PC-3 (cell line): ENCODE results near the gene CEBPA. TPM values are rescaled to one million over a fixed set of nuclear protein-coding genes. Genes with fewer than 3 reads are reported as not detected.
A peak's percentile ranks its signal among the peaks of the same experiment; 100 is the strongest.

ENCODE experiments used
- ATAC-seq: fragments of 200-7000 bp; cut with Tn5 transposase; 2 replicates; pipeline ENCODE4 v1.9.1; 2020; ENCODE audit warnings: mild to moderate bottlenecking, moderate library complexity
- BruUV-seq: library from RNA; stranded (reverse); fragments of 400-500 nt; replicated peaks from 2 replicates; lab custom pipeline; 2021; lab: Mats Ljungman, UMichigan
- CTCF ChIA-PET: fragments of 300-600 bp; sonication (Branson Sonifier 250); formaldehyde crosslinking; loops from one replicate; lab custom pipeline; 2022; ENCODE audit warnings: antibody characterized with exemption; lab: Charles Lee
- POLR2A ChIA-PET: fragments of 300-600 bp; sonication (Branson Sonifier 250); formaldehyde crosslinking; loops from one replicate; lab custom pipeline; 2022; ENCODE audit warnings: antibody characterized with exemption; ENCODE audit not compliant: unreplicated experiment; lab: Charles Lee
- DNase-seq: peaks from one replicate; pipeline ENCODE4 v3.0.0-alpha.2; 2015
- H2AFZ ChIP-seq: fragments of 300-600 bp; sonication (generic); 2 replicates; pipeline ENCODE4 v1.6.0; 2016; ENCODE audit warnings: antibody characterized with exemption, low read length
- H3F3A ChIP-seq: fragments of 300-600 bp; sonication (generic); one replicate; pipeline ENCODE4 v1.6.0; 2017; ENCODE audit warnings: antibody characterized with exemption, low read length, control low read depth, mild to moderate bottlenecking; ENCODE audit not compliant: unreplicated experiment
- H3K27ac ChIP-seq: fragments of 300-600 bp; sonication (generic); 2 replicates; pipeline ENCODE4 v1.5.1; 2016; ENCODE audit warnings: mild to moderate bottlenecking, low read length
- H3K27me3 ChIP-seq: fragments of 300-600 bp; sonication (generic); 2 replicates; pipeline ENCODE4 v1.6.1; 2016; ENCODE audit warnings: low read length, mixed read lengths
- H3K36me3 ChIP-seq: fragments of 300-600 bp; sonication (generic); 2 replicates; pipeline ENCODE4 v1.6.1; 2016; ENCODE audit warnings: low read depth, mixed run types, low read length, mixed read lengths
- H3K4me1 ChIP-seq: fragments of 300-600 bp; sonication (generic); 2 replicates; pipeline ENCODE4 v1.5.1; 2016; ENCODE audit warnings: low read length; ENCODE audit not compliant: insufficient read depth
- H3K4me2 ChIP-seq: fragments of 300-600 bp; sonication (generic); 2 replicates; pipeline ENCODE4 v1.6.0; 2016; ENCODE audit warnings: low read length
- H3K4me3 ChIP-seq: fragments of 300-600 bp; sonication (generic); 2 replicates; pipeline ENCODE4 v1.5.1; 2016; ENCODE audit warnings: mild to moderate bottlenecking, low read length, mixed read lengths
- H3K79me2 ChIP-seq: fragments of 300-600 bp; sonication (generic); 2 replicates; pipeline ENCODE4 v1.6.1; 2017; ENCODE audit warnings: low read length, mixed read lengths
- H3K9ac ChIP-seq: fragments of 300-600 bp; sonication (generic); 2 replicates; pipeline ENCODE4 v1.6.0; 2016; ENCODE audit warnings: mild to moderate bottlenecking, low read length
- H3K9me2 ChIP-seq: fragments of 300-600 bp; sonication (generic); replicated peaks from 2 replicates; pipeline ENCODE4 v1.6.1; 2016; ENCODE audit warnings: mixed run types, low read length, mixed read lengths
- H3K9me3 ChIP-seq: fragments of 300-600 bp; sonication (generic); 2 replicates; pipeline ENCODE4 v1.6.1; 2016; ENCODE audit warnings: low read length, mixed read lengths
- H4K20me1 ChIP-seq: fragments of 300-600 bp; sonication (generic); 2 replicates; pipeline ENCODE4 v1.6.1; 2016; ENCODE audit warnings: low read length, mixed read lengths
- EZH2 ChIP-seq: fragments of 300-600 bp; sonication (generic); IDR thresholded peaks from one replicate; pipeline ENCODE4 v1.6.1; 2017; ENCODE audit warnings: antibody characterized with exemption, mild to moderate bottlenecking, low read length; ENCODE audit not compliant: unreplicated experiment
- EZH2phosphoT487 ChIP-seq: fragments of 300-600 bp; sonication (generic); IDR thresholded peaks from 2 replicates; pipeline ENCODE4 v1.6.1; 2018; ENCODE audit warnings: mild to moderate bottlenecking, antibody characterized with exemption, low read length, borderline replicate concordance
- intact Hi-C: fragments of 100-400 bp; cut with micrococcal nuclease; formaldehyde crosslinking; loops from 2 replicates; pipeline ENCODE4 v1.9.0; 2023
- total RNA-seq: library from RNA; depleted of rRNA; stranded (reverse); fragments of >200 nt; gene quantifications from 2 replicates; pipeline ENCODE4 v1.2.3, GENCODE V29; 2014
- TF ChIP-seq, protein P1 (sequence below): fragments of 300-600 bp; sonication (generic); conservative IDR thresholded peaks from 2 replicates; pipeline ENCODE4 v1.5.1; 2017; ENCODE audit warnings: antibody characterized with exemption, low read depth, mild to moderate bottlenecking, low read length

The CEBPA gene
- total RNA-seq, 1 experiment from 2014 or later = 2.9 TPM

DNA sequence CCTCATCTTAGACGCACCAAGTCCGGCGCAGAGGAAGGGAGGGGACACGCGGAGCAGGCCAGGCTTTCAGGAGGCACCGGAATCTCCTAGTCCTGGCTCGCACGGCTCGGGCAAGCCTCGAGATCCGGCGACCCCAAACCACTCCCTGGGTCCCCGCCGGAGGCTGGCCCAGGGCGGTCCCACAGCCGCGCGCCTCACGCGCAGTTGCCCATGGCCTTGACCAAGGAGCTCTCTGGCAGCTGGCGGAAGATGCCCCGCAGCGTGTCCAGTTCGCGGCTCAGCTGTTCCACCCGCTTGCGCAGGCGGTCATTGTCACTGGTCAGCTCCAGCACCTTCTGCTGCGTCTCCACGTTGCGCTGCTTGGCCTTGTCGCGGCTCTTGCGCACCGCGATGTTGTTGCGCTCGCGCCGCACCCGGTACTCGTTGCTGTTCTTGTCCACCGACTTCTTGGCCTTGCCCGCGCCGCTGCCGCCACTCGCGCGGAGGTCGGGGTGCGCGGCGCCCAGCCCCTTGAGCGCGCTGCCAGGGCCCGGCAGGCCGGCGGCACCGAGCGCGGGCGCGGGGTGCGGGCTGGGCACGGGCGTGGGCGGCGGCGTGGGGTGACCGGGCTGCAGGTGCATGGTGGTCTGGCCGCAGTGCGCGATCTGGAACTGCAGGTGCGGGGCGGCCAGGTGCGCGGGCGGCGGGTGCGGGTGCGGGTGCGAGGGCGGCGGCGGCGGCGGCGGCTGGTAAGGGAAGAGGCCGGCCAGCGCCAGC lies 1.0 kb downstream of the CEBPA start:
- Histone ChIP-seq H3F3A (no peaks in the 10 kb centered on the region), H2AFZ (no peak overlapping the region), H3K9ac (no peak overlapping the region), H3K4me3 (peak overlapping the region; percentile 21; the same call in 1 of the 2 replicates), H3K79me2 (no peaks in the 10 kb centered on the region), H3K36me3 (no peaks in the 10 kb centered on the region), H3K27me3 (peaks cover 11% of the 10 kb centered on the region), H3K4me1 (peaks cover 5% of the 10 kb centered on the region; the same call in 1 of the 2 replicates), H3K9me2 (no peaks in the 10 kb centered on the region), H3K9me3 (no peaks in the 10 kb centered on the region), H4K20me1 (no peaks in the 10 kb centered on the region), H3K27ac (no peak overlapping the region), H3K4me2 (peak overlapping the region; percentile 56)
- intact Hi-C loops = loop anchor here (5.0 kb wide), 1 partner anchor 76 kb away; no protein-coding TSS in a partner anchor
- POLR2A ChIA-PET = interaction anchor here (0.6 kb wide), 1 partner anchor 10 kb away, joined by 4 read pairs; no protein-coding TSS in a partner anchor
- DNase-seq (no peak), ATAC-seq (no peak)
- BruUV-seq = no TSS peak
- TF ChIP-seq, protein P1, sequence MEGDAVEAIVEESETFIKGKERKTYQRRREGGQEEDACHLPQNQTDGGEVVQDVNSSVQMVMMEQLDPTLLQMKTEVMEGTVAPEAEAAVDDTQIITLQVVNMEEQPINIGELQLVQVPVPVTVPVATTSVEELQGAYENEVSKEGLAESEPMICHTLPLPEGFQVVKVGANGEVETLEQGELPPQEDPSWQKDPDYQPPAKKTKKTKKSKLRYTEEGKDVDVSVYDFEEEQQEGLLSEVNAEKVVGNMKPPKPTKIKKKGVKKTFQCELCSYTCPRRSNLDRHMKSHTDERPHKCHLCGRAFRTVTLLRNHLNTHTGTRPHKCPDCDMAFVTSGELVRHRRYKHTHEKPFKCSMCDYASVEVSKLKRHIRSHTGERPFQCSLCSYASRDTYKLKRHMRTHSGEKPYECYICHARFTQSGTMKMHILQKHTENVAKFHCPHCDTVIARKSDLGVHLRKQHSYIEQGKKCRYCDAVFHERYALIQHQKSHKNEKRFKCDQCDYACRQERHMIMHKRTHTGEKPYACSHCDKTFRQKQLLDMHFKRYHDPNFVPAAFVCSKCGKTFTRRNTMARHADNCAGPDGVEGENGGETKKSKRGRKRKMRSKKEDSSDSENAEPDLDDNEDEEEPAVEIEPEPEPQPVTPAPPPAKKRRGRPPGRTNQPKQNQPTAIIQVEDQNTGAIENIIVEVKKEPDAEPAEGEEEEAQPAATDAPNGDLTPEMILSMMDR = no peak
- TF ChIP-seq EZH2 (no peak), EZH2phosphoT487 (no peak)
- CTCF ChIA-PET = no interaction called here

DNA sequence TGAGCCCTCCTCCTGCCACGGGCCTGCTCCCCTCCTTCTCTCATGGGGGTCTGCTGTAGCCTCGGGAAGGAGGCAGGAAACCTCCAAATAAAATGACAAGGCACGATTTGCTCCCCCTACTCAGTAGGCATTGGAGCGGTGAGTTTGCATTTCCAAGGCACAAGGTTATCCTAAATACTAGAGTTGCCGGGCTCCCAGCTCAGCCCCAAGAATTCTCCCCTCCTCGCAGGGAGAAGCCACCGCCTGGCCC lies 1.5 kb downstream of the CEBPA start:
- peak overlapping the region; percentile 21; the same call in 1 of the 2 replicates for H3K4me3 ChIP-seq
- BruUV-seq = no TSS peak

More for the DNA sequence above, 1.5 kb downstream of the CEBPA start:
- Histone ChIP-seq H3K9me2 (no peaks in the 10 kb centered on the region), H3K4me2 (peak overlapping the region; percentile 56), H3K27ac (no peak overlapping the region), H3K4me1 (peaks cover 5% of the 10 kb centered on the region; the same call in 1 of the 2 replicates), H3K9ac (no peak overlapping the region), H3K9me3 (no peaks in the 10 kb centered on the region), H4K20me1 (no peaks in the 10 kb centered on the region), H3K79me2 (no peaks in the 10 kb centered on the region), H2AFZ (no peak overlapping the region), H3K36me3 (no peaks in the 10 kb centered on the region), H3F3A (no peaks in the 10 kb centered on the region), H3K27me3 (peaks cover 11% of the 10 kb centered on the region)
- DNase-seq = no peak
- ChIA-PET POLR2A (no interaction called here), CTCF (no interaction called here)
- TF ChIP-seq, protein P1 = no peak
- no peak for TF ChIP-seq EZH2phosphoT487
- TF ChIP-seq EZH2 = no peak
- ATAC-seq = no peak
- intact Hi-C loops = loop anchor here (5.0 kb wide), 1 partner anchor 76 kb away; no protein-coding TSS in a partner anchor
